Stimulated activated CD4-positive, alpha-beta T cell treated with anti-CD3 and anti-CD28 coated beads, TNF-alpha, amount 100 ng/mL, for 24 hours (primary cell): ENCODE measurements around the gene FUT1.
"Not testable (repeated sequence)": the region's sequence is repeated elsewhere in the genome, so short reads cannot be mapped to it uniquely, and the experiment has no call there.

Experiments used
- DNase-seq, 3 experiments: peaks; one replicate each; pipeline ENCODE4 v3.0.0-alpha.2; 2020; ENCODE audit warnings: low read depth in 3 of 3

FUT1 gene

DNA sequence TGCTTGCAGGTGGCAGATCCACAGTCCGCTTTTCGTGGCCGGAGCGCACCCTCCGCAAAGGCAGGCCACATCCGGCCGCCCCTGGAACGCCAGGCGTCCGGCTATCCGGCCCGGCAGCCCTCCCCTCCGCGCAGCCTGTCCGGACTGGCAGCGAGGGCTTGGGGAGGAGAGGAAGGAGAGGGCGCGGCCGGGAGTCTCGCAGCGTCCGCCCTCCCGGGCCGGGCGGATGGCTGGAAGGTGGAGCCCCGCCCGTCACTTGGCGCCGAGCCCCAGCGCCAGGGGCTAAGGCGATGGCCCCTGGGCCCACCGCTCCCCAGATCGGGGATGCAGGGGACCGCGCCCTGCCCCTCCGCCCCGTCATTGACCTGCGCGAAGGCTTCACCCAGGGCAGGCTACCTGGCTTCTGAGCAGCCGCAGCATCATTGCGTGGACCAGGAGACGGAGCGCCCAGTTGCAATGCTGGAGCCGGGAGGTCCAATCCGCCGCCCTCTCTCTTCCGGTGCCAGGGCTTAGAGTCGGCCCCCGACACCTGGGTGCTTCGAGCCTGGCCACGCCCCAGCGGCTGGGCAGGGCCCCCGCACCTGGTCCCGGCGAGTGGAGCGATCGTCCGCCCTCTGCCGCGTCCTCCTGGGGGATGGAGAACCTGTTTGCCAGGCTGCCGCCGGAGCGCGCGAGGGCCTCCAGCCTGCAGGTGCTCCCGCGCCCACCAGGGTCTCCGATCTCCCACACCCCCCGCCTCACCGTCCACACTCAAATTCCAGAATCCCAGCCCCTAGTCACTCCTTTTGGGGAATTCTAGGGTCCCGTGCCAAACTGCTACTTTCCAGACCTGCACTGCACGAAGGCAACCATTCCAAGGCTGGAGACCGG, at the start of gene FUT1:
FUT1 (minus strand) TSS at position 146 of the 870 bp plus-strand sequence. CDS start 1,360 bp downstream, outside the sequence.
- peak in 1 of 3 experiments; percentile 22 for DNase-seq

DNA sequence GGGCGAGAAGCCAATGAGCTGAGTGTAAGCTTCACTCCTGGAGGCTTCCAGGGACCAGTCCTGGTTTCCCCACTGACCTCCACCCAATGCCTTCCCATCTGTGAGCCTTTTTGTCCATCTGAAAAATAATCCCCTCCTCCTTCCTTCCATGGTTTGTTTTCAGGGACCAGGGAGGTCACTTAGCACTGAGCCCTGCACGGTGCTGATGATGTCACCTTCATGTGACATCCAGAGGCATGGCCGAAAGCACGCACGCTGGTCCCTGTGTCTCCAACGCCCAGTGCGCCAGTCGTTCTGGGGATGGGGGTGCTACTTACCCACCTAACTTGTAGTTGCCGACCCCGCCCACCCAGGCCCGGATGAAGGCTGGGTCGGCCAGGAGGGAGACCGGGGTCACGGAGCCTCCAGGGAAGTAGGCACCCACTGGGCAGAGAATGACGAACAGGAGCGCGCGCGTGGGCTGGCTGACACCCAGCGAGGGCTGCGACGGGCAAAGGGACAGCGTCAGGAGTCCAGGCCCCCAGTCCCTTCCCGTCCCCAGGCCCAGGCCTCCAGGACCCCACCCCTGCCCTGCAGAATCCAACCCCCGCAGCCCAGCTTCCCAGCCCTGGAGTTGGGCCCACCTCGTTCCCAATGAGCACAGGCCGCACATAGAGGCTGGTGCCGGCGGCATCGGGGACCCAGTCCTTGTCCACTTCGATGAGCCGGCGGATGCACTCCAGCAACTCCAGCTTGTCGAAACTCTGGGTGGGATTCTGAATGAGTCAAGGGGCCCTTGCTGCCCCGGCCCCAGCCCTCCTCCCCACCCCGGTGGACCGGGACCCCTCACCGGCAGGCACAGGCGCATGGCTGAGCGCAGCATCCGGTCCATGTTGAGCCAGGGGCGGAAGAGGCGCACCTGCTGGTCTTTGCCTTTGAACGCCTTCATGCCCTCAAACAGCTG, 47.2 kb upstream of the FUT1 start:
- no peak for DNase-seq

DNA sequence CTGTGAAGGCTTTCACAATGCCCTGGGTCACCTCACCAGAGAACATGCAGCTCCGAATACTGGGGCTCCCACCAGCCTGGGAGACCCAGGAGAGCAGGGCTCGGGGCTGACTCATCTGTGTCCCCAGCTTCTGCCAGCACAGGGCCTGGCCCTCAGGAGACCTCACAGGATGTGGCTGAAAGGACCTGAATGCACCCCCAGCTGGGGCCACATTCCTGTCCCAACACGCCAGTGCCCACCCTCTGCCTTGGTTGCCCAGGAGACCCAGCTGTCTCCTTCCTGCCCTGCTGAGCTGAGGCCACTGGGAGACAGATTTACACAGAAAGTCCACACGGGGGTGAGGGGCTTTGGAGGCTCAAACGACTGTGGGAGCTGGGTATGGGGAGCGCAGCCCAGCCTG, 46.5 kb upstream of the FUT1 start:
- DNase-seq = no peak

DNA sequence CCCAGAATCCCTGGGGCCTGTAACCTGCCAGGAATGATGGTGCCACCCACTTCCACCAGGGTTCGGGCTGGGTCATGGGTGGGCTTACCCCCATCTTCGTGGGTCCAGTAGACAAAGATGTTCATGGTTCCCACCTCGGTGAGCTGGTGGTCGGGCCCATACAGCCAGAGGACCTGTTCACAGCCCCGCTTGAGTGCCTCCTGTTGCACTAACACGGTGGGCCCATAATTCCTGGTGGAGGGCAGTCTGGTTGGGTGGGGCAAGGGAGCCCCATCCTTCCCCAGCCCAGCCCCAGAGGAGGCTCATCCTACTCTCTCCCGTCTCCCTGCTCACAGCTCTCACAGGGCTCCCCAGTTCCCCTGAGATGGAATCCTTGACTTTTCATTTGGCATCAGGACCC, 44.7 kb upstream of the FUT1 start:
- DNase-seq = no peak

- DNase-seq = no peak
Measured at GRCh38 chr19:48796298-48797083, 44.0 kb upstream of the FUT1 start.

DNA sequence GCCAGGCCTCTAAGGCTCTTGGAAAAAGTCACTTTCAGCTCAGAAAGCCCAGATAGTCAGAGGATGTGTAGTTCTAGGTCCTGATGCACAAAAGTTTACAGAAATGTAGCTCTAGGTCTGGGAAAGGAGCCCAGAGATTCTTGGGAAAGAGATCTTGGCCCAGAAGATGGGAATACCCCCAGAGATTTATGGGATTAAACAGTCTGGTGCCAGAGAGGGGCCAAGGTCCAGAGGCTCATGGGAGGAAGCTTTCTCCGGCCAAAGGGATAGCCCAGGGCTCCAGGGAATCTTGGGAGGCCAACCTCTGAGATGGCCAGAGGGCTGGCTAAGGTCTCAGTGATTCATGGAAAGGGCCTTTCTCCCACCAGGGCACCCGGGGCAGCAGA, 43.2 kb upstream of the FUT1 start:
- DNase-seq = no peak

GRCh38 chr19:48795055-48795684, 42.7 kb upstream of the FUT1 start:
- DNase-seq = peak; percentile 67 to 81 (median 74)

- DNase-seq = no peak
Measured at GRCh38 chr19:48794291-48794690, 41.9 kb upstream of the FUT1 start.

DNA sequence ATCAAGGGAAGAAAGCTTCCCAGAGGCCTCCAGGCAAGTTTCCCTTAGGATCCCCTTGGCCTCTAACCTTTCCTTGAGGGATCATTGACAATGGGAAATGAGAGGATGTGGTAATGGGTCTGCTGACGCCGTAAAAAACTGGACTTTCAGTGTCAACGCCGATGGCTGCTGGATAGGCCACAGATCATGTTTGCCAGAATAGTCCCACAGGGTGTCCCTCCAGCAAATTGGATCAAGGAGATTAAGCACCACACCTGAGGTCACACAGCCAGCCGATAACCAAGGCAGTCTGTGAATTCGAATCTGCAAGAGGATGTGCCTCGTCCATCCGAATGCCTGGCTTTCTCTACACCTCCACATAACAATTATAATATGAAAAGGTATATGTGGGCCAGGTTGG, 40.8 kb upstream of the FUT1 start:
- no peak for DNase-seq

GRCh38 chr19:48787331-48787730, 34.9 kb upstream of the FUT1 start:
- DNase-seq = not testable (repeated sequence)

- DNase-seq = not testable (repeated sequence)
Measured at GRCh38 chr19:48786422-48786821, 34.0 kb upstream of the FUT1 start.

GRCh38 chr19:48784527-48784926, 32.1 kb upstream of the FUT1 start:
- no peak for DNase-seq

DNA sequence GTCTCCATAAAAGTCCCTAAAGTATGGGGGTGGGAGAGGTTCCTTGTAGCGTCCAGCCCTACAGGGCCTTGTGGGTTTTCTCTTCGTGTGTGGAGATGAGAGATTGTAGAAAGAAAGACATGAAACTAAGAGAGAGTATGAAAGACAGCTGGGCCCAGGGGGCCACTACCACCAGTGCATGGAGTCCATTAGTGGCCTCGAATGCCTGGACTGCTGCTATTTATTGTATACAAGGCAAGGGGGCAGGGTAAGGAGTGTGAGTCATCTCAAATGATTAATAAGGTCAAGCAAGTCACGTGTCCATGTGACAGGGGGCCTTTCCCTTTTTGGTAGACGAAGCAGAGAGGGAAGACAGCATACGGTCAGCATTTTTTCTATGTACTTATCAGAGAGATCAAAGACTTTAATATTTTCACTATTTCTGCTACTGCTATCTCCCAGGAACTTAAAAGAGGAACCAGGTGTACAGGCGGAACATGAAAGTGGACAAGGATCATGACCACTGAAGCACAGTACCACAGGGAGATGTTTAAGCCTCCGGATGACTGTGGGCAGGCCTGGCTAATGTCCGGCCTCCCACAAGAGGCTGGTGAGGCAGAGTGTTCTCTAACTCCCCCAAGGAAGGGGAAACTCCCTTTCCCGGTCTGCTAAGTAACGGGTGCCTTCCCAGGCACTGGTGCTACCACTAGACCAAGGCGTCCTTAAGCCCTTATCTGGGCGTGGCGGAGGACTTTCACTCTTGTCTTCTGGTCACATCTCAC, 28.4 kb upstream of the FUT1 start:
- DNase-seq = no peak

DNA sequence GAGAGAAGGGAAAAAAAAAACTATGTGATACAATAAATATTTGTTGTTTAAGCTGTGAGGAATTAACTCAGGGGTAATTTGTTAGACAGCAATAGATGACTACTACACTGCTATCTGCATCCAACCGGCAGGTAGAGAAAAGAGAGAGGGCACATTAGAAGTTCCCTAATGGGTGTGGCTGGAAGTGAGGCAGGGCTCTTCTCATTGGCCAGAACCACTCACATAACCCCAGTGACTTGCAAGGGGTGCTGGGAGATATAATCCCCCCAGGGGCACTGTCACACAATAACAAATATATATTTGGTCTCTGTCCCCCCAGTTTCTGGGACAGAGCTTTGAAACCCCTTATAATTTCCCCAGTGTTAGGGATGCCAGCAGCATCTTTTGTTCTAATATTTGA, 27.2 kb upstream of the FUT1 start:
- no peak for DNase-seq

DNA sequence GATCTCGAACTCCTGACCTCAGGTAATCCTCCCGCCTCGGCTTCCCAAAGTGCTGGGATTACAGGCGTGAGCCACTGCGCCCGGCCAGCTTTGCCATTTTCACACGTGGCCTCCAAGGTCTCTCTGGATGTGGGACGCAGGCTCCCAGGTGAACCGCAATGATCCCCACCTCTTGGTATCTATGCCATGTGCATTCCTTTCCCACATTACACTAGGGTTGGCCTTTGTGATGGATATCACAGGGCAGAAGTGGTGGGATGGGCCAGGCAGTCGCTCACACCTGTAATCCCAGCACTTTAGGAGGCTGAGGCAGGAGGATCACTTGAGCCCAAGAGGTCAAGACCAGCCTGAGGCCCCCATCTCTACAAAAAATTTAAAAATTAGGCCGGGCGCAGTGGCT, 25.3 kb upstream of the FUT1 start:
- no peak for DNase-seq

- no peak for DNase-seq
Measured at GRCh38 chr19:48777139-48777538, 24.7 kb upstream of the FUT1 start.

GRCh38 chr19:48772503-48772953, 20.1 kb upstream of the FUT1 start:
- DNase-seq = no peak

GRCh38 chr19:48770734-48771472, 18.5 kb upstream of the FUT1 start:
- DNase-seq = no peak

DNA sequence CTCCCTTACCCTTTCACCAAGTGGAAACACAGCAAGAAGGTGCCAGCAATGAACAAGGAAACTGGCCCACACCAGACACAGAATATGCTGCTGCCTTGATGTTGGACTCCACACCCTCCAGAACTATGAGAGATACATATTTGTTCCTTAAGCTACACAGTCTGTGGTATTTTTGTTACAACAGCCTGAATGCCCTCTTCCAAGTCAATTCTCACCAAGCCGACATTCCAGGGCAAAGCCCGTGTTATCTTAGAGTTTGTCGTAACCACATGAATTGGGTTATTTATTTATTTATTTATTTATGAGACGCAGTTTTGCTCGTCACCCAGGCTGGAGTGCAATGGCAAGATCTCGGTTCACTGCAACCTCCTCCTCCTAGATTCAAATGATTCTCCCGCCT, 17.8 kb upstream of the FUT1 start:
- DNase-seq = no peak
